Measurements from ENCODE around the gene INO80C.

DNA sequence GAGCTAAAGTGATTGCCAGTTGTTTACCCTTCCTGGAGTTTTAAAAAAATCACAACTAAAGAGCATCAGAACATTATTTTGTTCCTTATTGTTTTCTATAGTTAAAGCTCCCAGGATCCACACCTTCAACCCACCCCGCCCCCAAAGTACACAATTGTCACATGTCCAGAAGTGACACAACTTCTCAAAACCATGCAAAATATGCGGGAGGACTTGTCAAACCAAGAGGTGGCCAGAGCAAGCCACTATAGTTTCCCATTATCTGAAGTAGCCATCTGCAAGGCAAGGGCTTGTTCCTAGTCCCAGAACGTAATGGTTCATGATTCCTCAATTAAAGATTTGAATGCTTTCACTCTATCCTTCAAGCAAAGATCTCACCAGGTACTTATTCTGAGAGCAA, 9.9 kb upstream of the INO80C start:
- TF ChIP-seq, protein P1, sequence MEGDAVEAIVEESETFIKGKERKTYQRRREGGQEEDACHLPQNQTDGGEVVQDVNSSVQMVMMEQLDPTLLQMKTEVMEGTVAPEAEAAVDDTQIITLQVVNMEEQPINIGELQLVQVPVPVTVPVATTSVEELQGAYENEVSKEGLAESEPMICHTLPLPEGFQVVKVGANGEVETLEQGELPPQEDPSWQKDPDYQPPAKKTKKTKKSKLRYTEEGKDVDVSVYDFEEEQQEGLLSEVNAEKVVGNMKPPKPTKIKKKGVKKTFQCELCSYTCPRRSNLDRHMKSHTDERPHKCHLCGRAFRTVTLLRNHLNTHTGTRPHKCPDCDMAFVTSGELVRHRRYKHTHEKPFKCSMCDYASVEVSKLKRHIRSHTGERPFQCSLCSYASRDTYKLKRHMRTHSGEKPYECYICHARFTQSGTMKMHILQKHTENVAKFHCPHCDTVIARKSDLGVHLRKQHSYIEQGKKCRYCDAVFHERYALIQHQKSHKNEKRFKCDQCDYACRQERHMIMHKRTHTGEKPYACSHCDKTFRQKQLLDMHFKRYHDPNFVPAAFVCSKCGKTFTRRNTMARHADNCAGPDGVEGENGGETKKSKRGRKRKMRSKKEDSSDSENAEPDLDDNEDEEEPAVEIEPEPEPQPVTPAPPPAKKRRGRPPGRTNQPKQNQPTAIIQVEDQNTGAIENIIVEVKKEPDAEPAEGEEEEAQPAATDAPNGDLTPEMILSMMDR (IDR thresholded peaks at IDR 0.05; ENCODE audit: low read length), result no peak
- no peak for TF ChIP-seq EZH2 (optimal IDR thresholded peaks at IDR 0.05; ENCODE audit: low read depth, low read length)
